MCF 10A (cell line): Measurements from ENCODE around the gene HLF. TPM values are rescaled to one million over a fixed set of nuclear protein-coding genes. Genes with fewer than 3 reads are reported as not detected.

Source experiments
- BruUV-seq: library from RNA; stranded (reverse); fragments of 400-500 nt; replicated peaks from 2 replicates; lab custom pipeline; 2021; lab: Mats Ljungman, UMichigan
- CTCF ChIA-PET: fragments of 300-600 bp; sonication (Branson Sonifier 250); formaldehyde crosslinking; extraction: SDS; loops from one replicate; lab custom pipeline; 2021; ENCODE audit warnings: antibody characterized with exemption, inconsistent platforms; lab: Yijun Ruan, JAX
- POLR2A ChIA-PET: fragments of 300-600, 350-650 bp; sonication (Branson Sonifier 250); formaldehyde crosslinking; extraction: SDS; loops from one replicate; lab custom pipeline; 2020; ENCODE audit warnings: antibody characterized with exemption, inconsistent platforms; lab: Yijun Ruan, JAX
- DNase-seq: peaks from one replicate; pipeline ENCODE4 v3.0.0-alpha.2; 2018; ENCODE audit not compliant: unreplicated experiment
- H3K27ac Mint-ChIP-seq: one replicate; pipeline ENCODE4 v1.8.0; 2022; ENCODE audit warnings: mild to moderate bottlenecking, low read depth, mixed read lengths; ENCODE audit not compliant: unreplicated experiment
- H3K27me3 Mint-ChIP-seq: one replicate; pipeline ENCODE4 v1.8.0; 2022; ENCODE audit warnings: mixed read lengths; ENCODE audit not compliant: insufficient read depth, unreplicated experiment
- H3K36me3 Mint-ChIP-seq: one replicate; pipeline ENCODE4 v1.8.0; 2022; ENCODE audit warnings: mild to moderate bottlenecking, moderate library complexity, mixed read lengths; ENCODE audit not compliant: insufficient read depth, unreplicated experiment
- H3K4me1 Mint-ChIP-seq: one replicate; pipeline ENCODE4 v1.8.0; 2022; ENCODE audit warnings: mixed read lengths; ENCODE audit not compliant: insufficient read depth, unreplicated experiment
- H3K4me3 Mint-ChIP-seq: one replicate; pipeline ENCODE4 v1.8.0; 2022; ENCODE audit warnings: mild to moderate bottlenecking, moderate library complexity, mixed read lengths; ENCODE audit not compliant: unreplicated experiment
- H3K9me3 Mint-ChIP-seq: one replicate; pipeline ENCODE4 v1.8.0; 2022; ENCODE audit warnings: mixed read lengths; ENCODE audit not compliant: unreplicated experiment
- intact Hi-C: fragments of 100-400 bp; cut with micrococcal nuclease; formaldehyde crosslinking; loops from 2 replicates; pipeline ENCODE4 v1.14.1; 2022
- total RNA-seq: library from RNA; stranded (reverse); gene quantifications from 2 replicates; pipeline ENCODE4 v1.2.3, GENCODE V29; 2022
- TF ChIP-seq, protein P1 (sequence below): fragments of 200-600 bp; IDR thresholded peaks from one replicate; pipeline ENCODE4 v1.8.0; 2022; ENCODE audit warnings: antibody characterized with exemption, mild to moderate bottlenecking; ENCODE audit not compliant: unreplicated experiment

The HLF gene
- total RNA-seq, 1 experiment from 2014 or later = 0.23 TPM

DNA sequence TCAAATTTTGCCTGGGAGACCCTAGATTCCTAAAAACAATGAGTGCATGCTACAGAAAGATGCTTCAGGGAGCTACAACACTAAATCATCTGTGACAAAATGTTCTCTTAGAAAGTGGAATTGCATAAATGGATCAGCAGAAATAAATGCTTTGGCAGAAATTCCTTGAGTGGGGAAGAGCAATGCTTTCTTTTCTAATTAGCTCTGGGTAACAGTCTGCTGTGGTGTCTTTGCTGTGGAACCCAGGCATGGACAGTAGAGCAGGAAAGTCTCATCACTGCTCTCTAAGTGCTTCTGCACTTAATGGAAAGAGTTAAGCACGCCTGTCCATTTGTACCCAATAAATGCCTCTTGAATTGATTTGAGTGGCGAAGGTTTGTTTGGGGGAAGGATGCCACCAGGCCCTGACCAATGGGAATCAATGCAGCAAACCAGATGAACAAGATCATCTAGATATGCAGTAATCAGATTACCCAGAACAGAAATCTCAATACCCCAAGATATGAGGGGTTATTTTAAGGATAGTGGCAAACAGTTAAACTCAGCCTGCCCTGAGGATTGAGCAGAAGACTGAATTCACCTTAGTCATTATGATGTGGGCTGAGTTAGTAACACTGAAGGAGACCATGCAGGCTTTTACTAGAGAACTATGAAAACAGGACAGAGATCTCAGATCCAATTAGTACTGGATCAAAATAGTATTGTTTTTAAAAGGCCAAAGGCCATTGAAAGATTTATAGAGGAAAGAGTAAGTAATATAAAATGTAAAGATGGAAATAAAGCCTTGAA, 13.6 kb downstream of the HLF start:
- no peaks in the 10 kb centered on the region for H3K9me3 Mint-ChIP-seq
- H3K4me1 Mint-ChIP-seq = peaks cover 32% of the 10 kb centered on the region
- no peak for DNase-seq
- intact Hi-C loops = no loop called here
- no peak overlapping the region for H3K27ac Mint-ChIP-seq
- H3K4me3 Mint-ChIP-seq = no peak overlapping the region
- TF ChIP-seq, protein P1, sequence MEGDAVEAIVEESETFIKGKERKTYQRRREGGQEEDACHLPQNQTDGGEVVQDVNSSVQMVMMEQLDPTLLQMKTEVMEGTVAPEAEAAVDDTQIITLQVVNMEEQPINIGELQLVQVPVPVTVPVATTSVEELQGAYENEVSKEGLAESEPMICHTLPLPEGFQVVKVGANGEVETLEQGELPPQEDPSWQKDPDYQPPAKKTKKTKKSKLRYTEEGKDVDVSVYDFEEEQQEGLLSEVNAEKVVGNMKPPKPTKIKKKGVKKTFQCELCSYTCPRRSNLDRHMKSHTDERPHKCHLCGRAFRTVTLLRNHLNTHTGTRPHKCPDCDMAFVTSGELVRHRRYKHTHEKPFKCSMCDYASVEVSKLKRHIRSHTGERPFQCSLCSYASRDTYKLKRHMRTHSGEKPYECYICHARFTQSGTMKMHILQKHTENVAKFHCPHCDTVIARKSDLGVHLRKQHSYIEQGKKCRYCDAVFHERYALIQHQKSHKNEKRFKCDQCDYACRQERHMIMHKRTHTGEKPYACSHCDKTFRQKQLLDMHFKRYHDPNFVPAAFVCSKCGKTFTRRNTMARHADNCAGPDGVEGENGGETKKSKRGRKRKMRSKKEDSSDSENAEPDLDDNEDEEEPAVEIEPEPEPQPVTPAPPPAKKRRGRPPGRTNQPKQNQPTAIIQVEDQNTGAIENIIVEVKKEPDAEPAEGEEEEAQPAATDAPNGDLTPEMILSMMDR = no peak
- ChIA-PET CTCF (interaction anchor here (1.0 to 5.6 kb wide), 3 partner anchors 16 to 70 kb away, joined by 5 to 21 read pairs (median 7); no protein-coding TSS in a partner anchor), POLR2A (interaction anchor here (7.4 kb wide), 1 partner anchor 7 kb away, joined by 89 read pairs; no protein-coding TSS in a partner anchor)
- H3K27me3 Mint-ChIP-seq = no peaks in the 10 kb centered on the region
- H3K36me3 Mint-ChIP-seq = no peaks in the 10 kb centered on the region
- BruUV-seq = no TSS peak

DNA sequence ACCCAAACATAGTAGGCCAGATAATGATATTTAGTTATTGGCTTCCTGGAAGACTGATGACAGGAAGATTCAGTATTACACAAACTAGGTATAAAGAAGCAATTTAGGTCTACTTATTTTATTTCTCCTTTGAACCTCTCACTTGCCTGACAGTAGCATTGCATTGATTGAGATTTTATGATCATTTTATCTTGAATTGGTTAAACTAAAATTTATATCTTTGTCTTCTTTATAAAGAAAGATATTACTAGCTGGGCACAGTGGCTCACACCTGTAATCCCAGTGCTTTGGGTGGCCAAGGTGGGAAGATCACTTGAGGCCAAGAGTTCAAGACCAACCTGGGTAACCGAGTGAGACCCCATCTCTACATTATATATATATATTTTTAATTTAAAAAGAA, 14.4 kb downstream of the HLF start:
- intact Hi-C loops = no loop called here
- no peaks in the 10 kb centered on the region for H3K36me3 Mint-ChIP-seq
- no TSS peak for BruUV-seq
- H3K27ac Mint-ChIP-seq = no peak overlapping the region
- no peaks in the 10 kb centered on the region for H3K27me3 Mint-ChIP-seq
- no peak overlapping the region for H3K4me3 Mint-ChIP-seq
- DNase-seq = no peak
- H3K9me3 Mint-ChIP-seq = no peaks in the 10 kb centered on the region
- CTCF ChIA-PET = no interaction called here
- TF ChIP-seq, protein P1 = no peak
- peaks cover 23% of the 10 kb centered on the region for H3K4me1 Mint-ChIP-seq
- POLR2A ChIA-PET = no interaction called here

DNA sequence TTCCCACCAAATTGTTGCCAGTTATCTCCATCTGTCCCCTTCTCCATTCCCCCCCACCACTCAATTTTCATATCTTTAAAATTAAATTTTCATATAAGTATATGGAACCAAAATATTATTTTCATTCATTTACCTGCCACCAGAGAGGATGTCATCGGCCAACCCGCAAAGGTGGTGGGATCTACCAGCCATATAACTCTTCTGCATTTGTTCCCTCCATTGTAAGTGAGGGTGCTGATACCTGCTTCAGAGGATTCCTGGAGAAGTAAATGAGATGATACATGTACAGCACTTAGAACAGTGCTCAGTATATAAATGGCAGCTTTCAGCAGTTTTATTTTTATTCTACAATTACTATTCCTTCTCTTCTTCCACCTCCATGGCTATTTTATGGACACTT, 15.0 kb downstream of the HLF start:
- Mint-ChIP-seq H3K36me3 (no peaks in the 10 kb centered on the region), H3K4me1 (peaks cover 20% of the 10 kb centered on the region), H3K27ac (no peak overlapping the region), H3K9me3 (no peaks in the 10 kb centered on the region), H3K4me3 (no peak overlapping the region), H3K27me3 (no peaks in the 10 kb centered on the region)
- TF ChIP-seq, protein P1 = no peak
- CTCF ChIA-PET = no interaction called here
- POLR2A ChIA-PET = interaction anchor here (0.7 kb wide), 1 partner anchor 1512 kb away, joined by 3 read pairs; no protein-coding TSS in a partner anchor
- BruUV-seq = no TSS peak
- DNase-seq = no peak
- intact Hi-C loops = no loop called here

DNA sequence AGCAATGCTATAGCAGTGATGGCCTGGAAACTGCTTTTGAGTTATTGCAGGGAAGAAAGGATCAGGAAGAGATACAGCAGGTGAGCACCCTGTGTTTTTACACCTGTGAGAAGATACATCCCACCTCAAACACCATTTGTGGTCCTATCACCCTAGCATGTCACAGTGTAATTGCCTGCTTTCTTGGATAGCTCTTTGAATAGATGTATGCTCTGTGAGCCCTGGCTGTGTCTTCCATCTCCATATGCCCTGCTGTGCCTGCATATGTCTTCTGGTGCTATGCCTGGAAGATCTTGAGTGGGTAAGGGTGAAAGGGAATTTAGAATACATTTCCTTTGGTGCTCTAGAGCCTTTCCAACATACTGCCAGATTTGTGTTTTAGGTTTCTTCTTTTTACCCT, 15.5 kb downstream of the HLF start:
- intact Hi-C loops = no loop called here
- BruUV-seq = no TSS peak
- ChIA-PET CTCF (no interaction called here), POLR2A (interaction anchor here (0.7 kb wide), 1 partner anchor 1512 kb away, joined by 3 read pairs; no protein-coding TSS in a partner anchor)
- H3K4me1 Mint-ChIP-seq = peaks cover 24% of the 10 kb centered on the region
- TF ChIP-seq, protein P1 = no peak
- H3K4me3 Mint-ChIP-seq = no peak overlapping the region
- no peaks in the 10 kb centered on the region for H3K36me3 Mint-ChIP-seq
- no peaks in the 10 kb centered on the region for H3K27me3 Mint-ChIP-seq
- no peaks in the 10 kb centered on the region for H3K9me3 Mint-ChIP-seq
- DNase-seq = no peak
- H3K27ac Mint-ChIP-seq = no peak overlapping the region
